Skin epidermis (tissue), 12 donors: ENCODE data around the gene ARHGAP45.
"Not testable (repeated sequence)": the region's sequence is repeated elsewhere in the genome, so short reads cannot be mapped to it uniquely, and the experiment has no call there.

Source experiments
- H3K27ac ChIP-seq, 21 experiments: fragments of 200-600 bp; sonication (generic) in 11 of 21; one replicate each; pipeline ENCODE4 v1.5.0; 2020; ENCODE audit warnings: mild to moderate bottlenecking in 3 of 21, inconsistent platforms in 2 of 21, moderate library complexity in 2 of 21
- H3K4me3 ChIP-seq, 7 experiments: fragments of 200-600 bp; sonication (generic) in 2 of 7; one replicate each; pipeline ENCODE4 v1.5.0; 2020; ENCODE audit warnings: inconsistent platforms in 2 of 7, mild to moderate bottlenecking in 2 of 7, moderate library complexity in 1 of 7

Gene ARHGAP45

GRCh38 chr19:1066748-1067340 lies at the start of gene ARHGAP45:
Gene ARHGAP45 (plus strand): TSS chr19:1067167. CDS start chr19:1067406, 239 bp downstream.
- peak within 1 kb of the TSS; percentile 39 to 62 (median 53) for H3K4me3 ChIP-seq

GRCh38 chr19:1017906-1018305 lies 49.1 kb upstream of the ARHGAP45 start:
- H3K27ac ChIP-seq: peak overlapping the region in 13 of 21 experiments; percentile 15 to 96 (median 65)
- no peak overlapping the region for H3K4me3 ChIP-seq

More at GRCh38 chr19:1066748-1067340, at the start of gene ARHGAP45:
- peak within 1 kb of the TSS; percentile 14 to 100 (median 83) for H3K27ac ChIP-seq

- peak overlapping the region in 11 of 21 experiments; percentile 16 to 96 (median 64) for H3K27ac ChIP-seq
- H3K4me3 ChIP-seq: no peak overlapping the region
Measured at GRCh38 chr19:1018393-1018792, 48.6 kb upstream of the ARHGAP45 start.

- Histone ChIP-seq H3K27ac (peak overlapping the region in 11 of 21 experiments; percentile 7 to 96 (median 95)), H3K4me3 (peak overlapping the region; percentile 68 to 94 (median 88))
Measured at GRCh38 chr19:1018932-1019615, 47.9 kb upstream of the ARHGAP45 start.

- Histone ChIP-seq H3K4me3 (peak overlapping the region; percentile 68 to 94 (median 88)), H3K27ac (peak overlapping the region in 19 of 21 experiments; percentile 84 to 97 (median 95))
Measured at GRCh38 chr19:1019616-1019961, 47.4 kb upstream of the ARHGAP45 start.

GRCh38 chr19:1019980-1020867 lies 46.7 kb upstream of the ARHGAP45 start:
- peak overlapping the region; percentile 68 to 94 (median 88) for H3K4me3 ChIP-seq
- H3K27ac ChIP-seq: peak overlapping the region; percentile 55 to 97 (median 95)

GRCh38 chr19:1020868-1021425 lies 46.0 kb upstream of the ARHGAP45 start, which contains the start of gene TMEM259:
Gene TMEM259 (minus strand): TSS chr19:1021123. CDS start chr19:1020996, 127 bp downstream.
- peak within 1 kb of the TSS; percentile 55 to 97 (median 95) for H3K27ac ChIP-seq
- H3K4me3 ChIP-seq: peak within 1 kb of the TSS; percentile 68 to 94 (median 88)

GRCh38 chr19:1023883-1024188 lies 43.1 kb upstream of the ARHGAP45 start:
- H3K27ac ChIP-seq, H3K4me3 ChIP-seq: not testable (repeated sequence)

- Histone ChIP-seq H3K27ac (peak overlapping the region in 1 of 21 experiments; percentile 12), H3K4me3 (peak overlapping the region in 1 of 7 experiments; percentile 99)
Measured at GRCh38 chr19:1025080-1025479, 41.9 kb upstream of the ARHGAP45 start.

- H3K27ac ChIP-seq: peak within 1 kb of the TSS; percentile 71 to 99 (median 97)
- H3K4me3 ChIP-seq: peak within 1 kb of the TSS; percentile 88 to 99 (median 98)
Measured at GRCh38 chr19:1025960-1026782, 40.8 kb upstream of the ARHGAP45 start, which contains the start of gene CNN2. Gene CNN2 (plus strand): TSS chr19:1026608. CDS start chr19:1026662, 54 bp downstream.

GRCh38 chr19:1026783-1027649 lies 40.0 kb upstream of the ARHGAP45 start:
- Histone ChIP-seq H3K4me3 (peak overlapping the region; percentile 88 to 99 (median 98)), H3K27ac (peak overlapping the region; percentile 71 to 99 (median 97))

- Histone ChIP-seq H3K4me3 (peak overlapping the region; percentile 88 to 99 (median 98)), H3K27ac (peak overlapping the region; percentile 20 to 99 (median 97))
Measured at GRCh38 chr19:1027650-1028061, 39.3 kb upstream of the ARHGAP45 start.

GRCh38 chr19:1028062-1028926 lies 38.7 kb upstream of the ARHGAP45 start:
- H3K27ac ChIP-seq: peak overlapping the region; percentile 20 to 99 (median 97)

GRCh38 chr19:1032264-1032867 lies 34.6 kb upstream of the ARHGAP45 start:
- H3K27ac ChIP-seq: no peak overlapping the region

More at GRCh38 chr19:1028062-1028926, 38.7 kb upstream of the ARHGAP45 start:
- peak overlapping the region; percentile 88 to 99 (median 98) for H3K4me3 ChIP-seq

GRCh38 chr19:1035998-1036621 lies 30.9 kb upstream of the ARHGAP45 start:
- Histone ChIP-seq H3K4me3 (no peak overlapping the region), H3K27ac (no peak overlapping the region)

More at GRCh38 chr19:1032264-1032867, 34.6 kb upstream of the ARHGAP45 start:
- H3K4me3 ChIP-seq: no peak overlapping the region

- H3K4me3 ChIP-seq: no peak overlapping the region
- peak overlapping the region in 16 of 21 experiments; percentile 34 to 92 (median 72) for H3K27ac ChIP-seq
Measured at GRCh38 chr19:1037621-1038064, 29.3 kb upstream of the ARHGAP45 start.
